H9 (cell line): ENCODE results near the gene CDK17. TPM values are rescaled to one million over a fixed set of nuclear protein-coding genes. Genes with fewer than 3 reads are reported as not detected.

Experiments
- DNase-seq: peaks from one replicate; pipeline ENCODE4 v3.0.0-alpha.2; 2017
- H2AFZ ChIP-seq: one replicate; pipeline ENCODE4 v1.6.1; 2013; ENCODE audit warnings: mild to moderate bottlenecking, low read length, control low read depth, moderate library complexity
- H2AK5ac ChIP-seq: 2 replicates; pipeline ENCODE4 v1.6.1; 2013; ENCODE audit warnings: low read length, control low read depth, mixed read lengths; ENCODE audit not compliant: insufficient read length
- H2BK120ac ChIP-seq: one replicate; pipeline ENCODE4 v1.6.1; 2013; ENCODE audit warnings: low read depth, mild to moderate bottlenecking, low read length, control low read depth, inconsistent platforms; ENCODE audit not compliant: poor library complexity, severe bottlenecking
- H2BK12ac ChIP-seq: 2 replicates; pipeline ENCODE4 v1.6.1; 2013; ENCODE audit warnings: low read length, control low read depth, mixed read lengths, low read depth; ENCODE audit not compliant: insufficient read length
- H2BK15ac ChIP-seq: 2 replicates; pipeline ENCODE4 v1.6.1; 2013; ENCODE audit warnings: low read depth, low read length, control low read depth
- H2BK20ac ChIP-seq: one replicate; pipeline ENCODE4 v1.6.1; 2013; ENCODE audit warnings: low read depth, mild to moderate bottlenecking, low read length, control low read depth, inconsistent platforms; ENCODE audit not compliant: poor library complexity, severe bottlenecking
- H2BK5ac ChIP-seq: 2 replicates; pipeline ENCODE4 v1.6.1; 2013; ENCODE audit warnings: low read length, control low read depth, mixed read lengths; ENCODE audit not compliant: insufficient read length
- H3K14ac ChIP-seq: 2 replicates; pipeline ENCODE4 v1.6.1; 2013; ENCODE audit warnings: low read length, control low read depth; ENCODE audit not compliant: insufficient read depth
- H3K18ac ChIP-seq: 2 replicates; pipeline ENCODE4 v1.6.1; 2013; ENCODE audit warnings: low read depth, mild to moderate bottlenecking, mixed read lengths, low read length, control low read depth; ENCODE audit not compliant: insufficient read length
- H3K23ac ChIP-seq: 2 replicates; pipeline ENCODE4 v1.6.1; 2013; ENCODE audit warnings: low read length, control low read depth, mixed read lengths, low read depth; ENCODE audit not compliant: insufficient read length
- H3K23me2 ChIP-seq: 2 replicates; pipeline ENCODE4 v1.6.1; 2013; ENCODE audit warnings: low read depth, mild to moderate bottlenecking, mixed read lengths, low read length, control low read depth; ENCODE audit not compliant: insufficient read length, poor library complexity, severe bottlenecking
- H3K27ac ChIP-seq: 2 replicates; pipeline ENCODE4 v1.5.1; 2013; ENCODE audit warnings: low read length, control low read depth, mixed read lengths, low read depth; ENCODE audit not compliant: insufficient read length
- H3K27me3 ChIP-seq: 2 replicates; pipeline ENCODE4 v1.6.1; 2013; ENCODE audit warnings: low read length, control low read depth, inconsistent platforms; ENCODE audit not compliant: insufficient read depth
- H3K4ac ChIP-seq: 2 replicates; pipeline ENCODE4 v1.6.1; 2013; ENCODE audit warnings: low read depth, mild to moderate bottlenecking, control low read depth, inconsistent platforms, low read length, moderate library complexity
- H3K4me1 ChIP-seq: 2 replicates; pipeline ENCODE4 v1.6.1; 2013; ENCODE audit warnings: low read length, control low read depth, inconsistent platforms; ENCODE audit not compliant: insufficient read depth
- H3K4me2 ChIP-seq: 2 replicates; pipeline ENCODE4 v1.6.1; 2013; ENCODE audit warnings: low read length, control low read depth, mixed read lengths; ENCODE audit not compliant: insufficient read length, insufficient read depth
- H3K56ac ChIP-seq: 2 replicates; pipeline ENCODE4 v1.6.1; 2013; ENCODE audit warnings: low read depth, mild to moderate bottlenecking, mixed read lengths, low read length, control low read depth; ENCODE audit not compliant: insufficient read length
- H3K79me1 ChIP-seq: 2 replicates; pipeline ENCODE4 v1.6.1; 2013; ENCODE audit warnings: low read depth, mild to moderate bottlenecking, moderate library complexity, low read length, control low read depth, inconsistent platforms; ENCODE audit not compliant: insufficient read depth, poor library complexity, severe bottlenecking
- H3K79me2 ChIP-seq: 2 replicates; pipeline ENCODE4 v1.6.1; 2013; ENCODE audit warnings: low read length, control low read depth, inconsistent platforms; ENCODE audit not compliant: insufficient read depth
- H3K9ac ChIP-seq: 2 replicates; pipeline ENCODE4 v1.6.1; 2013; ENCODE audit warnings: low read length, control low read depth, mixed read lengths; ENCODE audit not compliant: insufficient read length; ENCODE audit errors: extremely low read depth
- H3K9me3 ChIP-seq: one replicate; pipeline ENCODE4 v1.6.1; 2013; ENCODE audit warnings: low read depth, low read length, inconsistent platforms; ENCODE audit not compliant: control insufficient read depth
- H3T11ph ChIP-seq: one replicate; pipeline ENCODE4 v1.6.1; 2013; ENCODE audit warnings: mild to moderate bottlenecking, low read length, control low read depth, inconsistent platforms
- H4K20me1 ChIP-seq: one replicate; pipeline ENCODE4 v1.6.1; 2013; ENCODE audit not compliant: control insufficient read depth, insufficient read length, insufficient read depth
- H4K5ac ChIP-seq: 2 replicates; pipeline ENCODE4 v1.6.1; 2013; ENCODE audit warnings: low read depth, mild to moderate bottlenecking, mixed read lengths, low read length, control low read depth; ENCODE audit not compliant: insufficient read length
- H4K8ac ChIP-seq: replicated peaks from 2 replicates; pipeline ENCODE4 v1.6.1; 2013; ENCODE audit warnings: low read length, control low read depth, mixed read lengths, low read depth; ENCODE audit not compliant: insufficient read length
- H4K91ac ChIP-seq: 2 replicates; pipeline ENCODE4 v1.6.1; 2013; ENCODE audit warnings: low read depth, mild to moderate bottlenecking, moderate library complexity, mixed read lengths, low read length, control low read depth; ENCODE audit not compliant: insufficient read length
- H3K27ac Mint-ChIP-seq, 3 experiments: 2 replicates in 2 of 3; 3 replicates in 1 of 3; pipeline ENCODE4 v1.8.0; 2020 to 2021; ENCODE audit warnings: mixed read lengths in 3 of 3, mild to moderate bottlenecking in 1 of 3, moderate library complexity in 1 of 3
- H3K27me3 Mint-ChIP-seq: 2 replicates; pipeline ENCODE4 v1.8.0; 2021; ENCODE audit warnings: low read depth, mild to moderate bottlenecking, moderate library complexity, mixed read lengths
- H3K36me3 Mint-ChIP-seq, 3 experiments: 2 replicates in 2 of 3; 3 replicates in 1 of 3; pipeline ENCODE4 v1.8.0; 2020 to 2021; ENCODE audit warnings: low read depth in 3 of 3, mixed read lengths in 3 of 3; ENCODE audit not compliant: insufficient read depth in 1 of 3
- H3K4me1 Mint-ChIP-seq, 2 experiments: 2 replicates each; pipeline ENCODE4 v1.8.0; 2020; ENCODE audit warnings: mixed read lengths in 2 of 2
- H3K4me3 Mint-ChIP-seq, 2 experiments: 2 replicates in 1 of 2; 3 replicates in 1 of 2; pipeline ENCODE4 v1.8.0; 2020 to 2021; ENCODE audit warnings: mild to moderate bottlenecking in 2 of 2, mixed read lengths in 2 of 2, moderate library complexity in 1 of 2
- H3K9me3 Mint-ChIP-seq, 2 experiments: 2 replicates in 1 of 2; 3 replicates in 1 of 2; pipeline ENCODE4 v1.8.0; 2020; ENCODE audit warnings: mild to moderate bottlenecking in 2 of 2, mixed read lengths in 2 of 2, moderate library complexity in 1 of 2
- WGBS: extraction: QIAGEN DNeasy Blood & Tissue Kit; methylation state at CpG from one replicate; pipeline ENCODE4 v1.1.7; 2013; ENCODE audit warnings: missing lambda C conversion rate, low lambda C conversion rate, mixed read lengths; ENCODE audit not compliant: insufficient read length; ENCODE audit errors: extremely low coverage; 5-methylcytosine and 5-hydroxymethylcytosine counted together
- total RNA-seq: library from RNA; stranded (reverse); gene quantifications from 2 replicates; pipeline ENCODE4 v1.2.1, GENCODE V29; 2021
- TF ChIP-seq, protein P1 (sequence below): fragments of 200-600 bp; sonication (generic); conservative IDR thresholded peaks from 3 replicates; pipeline ENCODE4 v1.8.0; 2021; ENCODE audit warnings: antibody characterized with exemption, mild to moderate bottlenecking

The CDK17 gene
- total RNA-seq, 1 experiment from 2014 or later = 28.8 TPM

DNA sequence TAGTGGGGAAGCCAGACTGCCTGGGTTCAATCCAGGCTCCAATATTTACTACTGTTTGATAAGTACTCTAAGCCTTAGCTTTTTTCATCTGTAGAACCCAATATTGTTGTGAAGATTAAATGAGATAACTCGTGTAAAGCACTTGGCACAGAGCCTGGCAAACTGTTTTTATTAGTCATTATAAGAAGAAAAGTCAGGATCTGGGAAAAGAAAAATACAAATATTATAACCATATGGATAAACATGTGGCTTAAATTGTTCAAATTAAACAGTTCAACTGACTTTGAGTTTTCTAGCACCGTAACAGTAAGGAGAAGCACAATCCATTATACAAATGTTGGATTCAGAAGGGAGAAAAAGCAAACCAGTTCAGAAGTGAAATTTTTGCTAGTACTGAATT lies 22.0 kb upstream of the CDK17 start:
- no peak overlapping the region for H3K4me3 Mint-ChIP-seq
- Histone ChIP-seq H3K14ac (no peak overlapping the region), H2AFZ (no peak overlapping the region)

More for the DNA sequence above, 22.0 kb upstream of the CDK17 start:
- no CpG with 5 or more reads among the region's 2 CpGs for WGBS
- no peak for DNase-seq
- H3K27me3 Mint-ChIP-seq = no peaks in the 10 kb centered on the region
- Histone ChIP-seq H3K27me3 (no peaks in the 10 kb centered on the region), H2BK120ac (no peak overlapping the region), H3K23me2 (no peaks in the 10 kb centered on the region), H2AK5ac (no peak overlapping the region), H3K27ac (no peak overlapping the region), H2BK20ac (no peak overlapping the region), H3K9ac (no peak overlapping the region), H4K91ac (no peak overlapping the region), H3K9me3 (no peaks in the 10 kb centered on the region), H3K4ac (no peak overlapping the region), H3T11ph (no peak overlapping the region), H3K56ac (no peak overlapping the region), H3K4me2 (no peak overlapping the region), H3K79me1 (no peaks in the 10 kb centered on the region), H3K18ac (no peak overlapping the region), H4K20me1 (no peaks in the 10 kb centered on the region), H2BK12ac (no peak overlapping the region), H3K4me1 (no peaks in the 10 kb centered on the region), H2BK15ac (no peak overlapping the region), H4K8ac (no peak overlapping the region), H3K79me2 (no peaks in the 10 kb centered on the region), H3K23ac (no peak overlapping the region), H4K5ac (no peak overlapping the region), H2BK5ac (no peak overlapping the region)
- no peaks in the 10 kb centered on the region for H3K36me3 Mint-ChIP-seq
- no peaks in the 10 kb centered on the region for H3K9me3 Mint-ChIP-seq
- H3K4me1 Mint-ChIP-seq = peaks cover 3% of the 10 kb centered on the region in 2 experiments
- H3K27ac Mint-ChIP-seq = no peak overlapping the region
- TF ChIP-seq, protein P1, sequence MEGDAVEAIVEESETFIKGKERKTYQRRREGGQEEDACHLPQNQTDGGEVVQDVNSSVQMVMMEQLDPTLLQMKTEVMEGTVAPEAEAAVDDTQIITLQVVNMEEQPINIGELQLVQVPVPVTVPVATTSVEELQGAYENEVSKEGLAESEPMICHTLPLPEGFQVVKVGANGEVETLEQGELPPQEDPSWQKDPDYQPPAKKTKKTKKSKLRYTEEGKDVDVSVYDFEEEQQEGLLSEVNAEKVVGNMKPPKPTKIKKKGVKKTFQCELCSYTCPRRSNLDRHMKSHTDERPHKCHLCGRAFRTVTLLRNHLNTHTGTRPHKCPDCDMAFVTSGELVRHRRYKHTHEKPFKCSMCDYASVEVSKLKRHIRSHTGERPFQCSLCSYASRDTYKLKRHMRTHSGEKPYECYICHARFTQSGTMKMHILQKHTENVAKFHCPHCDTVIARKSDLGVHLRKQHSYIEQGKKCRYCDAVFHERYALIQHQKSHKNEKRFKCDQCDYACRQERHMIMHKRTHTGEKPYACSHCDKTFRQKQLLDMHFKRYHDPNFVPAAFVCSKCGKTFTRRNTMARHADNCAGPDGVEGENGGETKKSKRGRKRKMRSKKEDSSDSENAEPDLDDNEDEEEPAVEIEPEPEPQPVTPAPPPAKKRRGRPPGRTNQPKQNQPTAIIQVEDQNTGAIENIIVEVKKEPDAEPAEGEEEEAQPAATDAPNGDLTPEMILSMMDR = no peak
